HepG2 (cell line): ENCODE data around the gene SSMEM1. TPM values are rescaled to one million over a fixed set of nuclear protein-coding genes. Genes with fewer than 3 reads are reported as not detected.

Experiments
- DNMT3B ChIP-seq: conservative IDR thresholded peaks from 2 replicates; pipeline ENCODE4 v1.6.1; 2016; ENCODE audit warnings: missing biosample characterization, control low read depth
- DZIP1 ChIP-seq: sonication (generic); formaldehyde crosslinking; IDR thresholded peaks from 2 replicates; pipeline ENCODE4 v1.5.0; 2020; ENCODE audit warnings: mild to moderate bottlenecking, missing genetic modification reagents
- EED ChIP-seq: sonication (generic); formaldehyde crosslinking; IDR thresholded peaks from 2 replicates; pipeline ENCODE4 v1.5.0; 2020; ENCODE audit warnings: mild to moderate bottlenecking, missing genetic modification reagents
- KDM4B ChIP-seq: sonication (generic); formaldehyde crosslinking; IDR thresholded peaks from 2 replicates; pipeline ENCODE4 v1.4.0; 2020; ENCODE audit warnings: missing genetic modification reagents
- MIER2 ChIP-seq: IDR thresholded peaks from 2 replicates; pipeline ENCODE4 v1.6.1; 2016; ENCODE audit warnings: missing biosample characterization, missing genetic modification reagents
- MXI1 ChIP-seq: IDR thresholded peaks from 3 replicates; pipeline ENCODE4 v1.6.1; 2012; ENCODE audit warnings: low read depth, low read length, inconsistent platforms, borderline replicate concordance
- SP2 ChIP-seq: sonication (generic); formaldehyde crosslinking; IDR thresholded peaks from 2 replicates; pipeline ENCODE4 v1.5.1; 2020; ENCODE audit warnings: mild to moderate bottlenecking, missing genetic modification reagents
- ZNF17 ChIP-seq: sonication (generic); formaldehyde crosslinking; IDR thresholded peaks from 2 replicates; pipeline ENCODE4 v1.5.0; 2020; ENCODE audit warnings: mild to moderate bottlenecking, missing genetic modification reagents
- ZNF296 ChIP-seq: sonication (generic); formaldehyde crosslinking; conservative IDR thresholded peaks from 2 replicates; pipeline ENCODE4 v1.5.0; 2020; ENCODE audit warnings: mild to moderate bottlenecking, missing genetic modification reagents
- ZNF496 ChIP-seq: sonication (generic); formaldehyde crosslinking; IDR thresholded peaks from 2 replicates; pipeline ENCODE4 v1.8.1; 2023; ENCODE audit warnings: mild to moderate bottlenecking, moderate library complexity, missing genetic modification reagents; ENCODE audit not compliant: insufficient replicate concordance
- ZNF75D ChIP-seq: sonication (generic); formaldehyde crosslinking; IDR thresholded peaks from 2 replicates; pipeline ENCODE4 v1.8.1; 2023; ENCODE audit warnings: missing genetic modification reagents, mild to moderate bottlenecking, borderline replicate concordance
- polyA plus RNA-seq, 8 experiments: library from polyadenylated mRNA; depleted of rRNA in 3 of 8; stranded (reverse) in 7 of 8; unstranded in 1 of 8; fragments of >200 nt; fragmentation: Illumina TruSeq in 4 of 8; extraction: Trizol in 4 of 8; gene quantifications; 2 replicates each; pipeline versions ENCODE4 v1.2.1 to v1.2.3, GENCODE V29; 2011 to 2016; ENCODE audit warnings: low read depth in 4 of 8, missing spikeins in 1 of 8, mixed read lengths in 1 of 8; ENCODE audit not compliant: insufficient read depth in 1 of 8
- total RNA-seq, 5 experiments: library from RNA; depleted of rRNA; stranded (reverse); fragments of >200 nt; fragmentation: Illumina TruSeq; extraction: Trizol; gene quantifications; 2 replicates each; pipeline ENCODE4 v1.2.3, GENCODE V29; 2016; ENCODE audit warnings: low read depth in 1 of 5
- TF ChIP-seq, protein P1 (sequence below): sonication (generic); formaldehyde crosslinking; IDR thresholded peaks from 2 replicates; pipeline ENCODE4 v1.8.1; 2023; ENCODE audit warnings: missing genetic modification reagents, inconsistent platforms, borderline replicate concordance

SSMEM1 gene
- total and polyA plus RNA-seq, 2 of the 13 experiments (the other 11 are each of a cell fraction or from before 2014, with no cell fraction given) = not detected

DNA sequence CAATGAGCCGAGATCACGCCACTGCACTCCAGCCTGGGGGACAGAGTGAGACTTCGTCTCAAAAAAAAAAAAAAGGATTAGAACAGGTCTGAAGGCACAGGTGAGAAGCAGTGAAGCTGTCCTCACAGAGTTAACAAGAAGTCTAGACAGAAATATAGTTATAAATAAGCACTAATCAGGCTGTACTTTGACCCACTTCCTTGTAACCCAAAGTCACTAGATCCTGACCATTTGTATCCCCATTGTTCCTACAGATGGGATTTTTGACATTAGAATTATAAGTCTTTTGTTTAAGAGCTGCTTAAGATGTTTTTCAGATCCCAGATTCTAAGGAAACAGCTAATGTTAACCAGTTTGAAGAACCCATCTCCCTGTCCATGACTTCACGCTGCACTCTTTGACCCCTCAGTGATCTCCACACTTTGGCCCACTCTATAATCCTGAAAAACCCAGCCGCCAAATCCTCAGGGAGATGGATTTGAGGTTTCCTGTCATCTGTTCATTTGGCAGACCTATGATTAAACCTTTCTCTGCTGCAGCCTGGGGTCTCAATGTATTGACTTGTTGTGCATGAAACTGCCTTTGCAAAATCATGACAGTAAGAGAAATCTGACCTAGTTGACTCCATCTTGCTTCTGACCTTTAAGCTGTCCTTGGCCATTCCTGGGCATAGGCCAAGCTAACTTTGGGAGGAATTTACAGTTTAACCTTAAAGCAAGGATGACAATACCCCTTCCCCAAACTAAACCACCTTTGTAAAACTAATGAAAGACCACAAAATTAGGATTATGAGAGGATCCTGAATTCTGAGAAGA is 11.4 kb downstream of the SSMEM1 start (continued):
- TF ChIP-seq, protein P1, sequence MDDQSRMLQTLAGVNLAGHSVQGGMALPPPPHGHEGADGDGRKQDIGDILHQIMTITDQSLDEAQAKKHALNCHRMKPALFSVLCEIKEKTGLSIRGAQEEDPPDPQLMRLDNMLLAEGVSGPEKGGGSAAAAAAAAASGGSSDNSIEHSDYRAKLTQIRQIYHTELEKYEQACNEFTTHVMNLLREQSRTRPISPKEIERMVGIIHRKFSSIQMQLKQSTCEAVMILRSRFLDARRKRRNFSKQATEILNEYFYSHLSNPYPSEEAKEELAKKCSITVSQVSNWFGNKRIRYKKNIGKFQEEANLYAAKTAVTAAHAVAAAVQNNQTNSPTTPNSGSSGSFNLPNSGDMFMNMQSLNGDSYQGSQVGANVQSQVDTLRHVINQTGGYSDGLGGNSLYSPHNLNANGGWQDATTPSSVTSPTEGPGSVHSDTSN (CRISPR knock-in tag) = no peak
- TF ChIP-seq ZNF496 (CRISPR knock-in tag) (no peak), DZIP1 (CRISPR knock-in tag) (no peak), ZNF296 (CRISPR knock-in tag) (no peak), KDM4B (CRISPR knock-in tag) (no peak), ZNF75D (CRISPR knock-in tag) (no peak), ZNF17 (CRISPR knock-in tag) (no peak), DNMT3B (no peak), SP2 (CRISPR knock-in tag) (no peak), MIER2 (CRISPR knock-in tag) (no peak), MXI1 (no peak), EED (no peak)
